Stimulated activated naive CD8-positive, alpha-beta T cell treated with anti-CD3 and anti-CD28 coated beads, Interleukin-15, Interleukin-2, amounts not matched to agents 100 ng/mL and 50 ng/mL, for 24 hours (primary cell): Measurements from ENCODE around the gene WDR48.
"Not testable (repeated sequence)": the region's sequence is repeated elsewhere in the genome, so short reads cannot be mapped to it uniquely, and the experiment has no call there.

Experiments
- H3K27ac Mint-ChIP-seq: one replicate; pipeline ENCODE4 v1.8.0; 2021; ENCODE audit warnings: mild to moderate bottlenecking, mixed read lengths
- H3K27me3 Mint-ChIP-seq: one replicate; pipeline ENCODE4 v1.8.0; 2021; ENCODE audit warnings: mixed read lengths
- H3K36me3 Mint-ChIP-seq: one replicate; pipeline ENCODE4 v1.8.0; 2021; ENCODE audit warnings: low read depth, mixed read lengths
- H3K4me1 Mint-ChIP-seq: one replicate; pipeline ENCODE4 v1.8.0; 2021; ENCODE audit warnings: low read depth, mixed read lengths
- H3K4me3 Mint-ChIP-seq: one replicate; pipeline ENCODE4 v1.8.0; 2021; ENCODE audit warnings: mild to moderate bottlenecking, mixed read lengths
- H3K9me3 Mint-ChIP-seq: one replicate; pipeline ENCODE4 v1.8.0; 2021; ENCODE audit warnings: mixed read lengths

Gene WDR48

GRCh38 chr3:39038165-39038564 is 13.7 kb upstream of the WDR48 start:
- no peak overlapping the region for H3K4me3 Mint-ChIP-seq
- H3K27me3 Mint-ChIP-seq: no peaks in the 10 kb centered on the region

GRCh38 chr3:39050029-39050428 is 1.8 kb upstream of the WDR48 start:
- Mint-ChIP-seq H3K4me3 (no peak overlapping the region), H3K9me3 (no peaks in the 10 kb centered on the region), H3K4me1 (peaks cover 38% of the 10 kb centered on the region), H3K36me3 (no peaks in the 10 kb centered on the region), H3K27me3 (no peaks in the 10 kb centered on the region), H3K27ac (peak overlapping the region; percentile 5)

More at GRCh38 chr3:39038165-39038564, 13.7 kb upstream of the WDR48 start:
- H3K27ac Mint-ChIP-seq: no peak overlapping the region
- H3K36me3 Mint-ChIP-seq: no peaks in the 10 kb centered on the region
- H3K4me1 Mint-ChIP-seq: peaks cover 11% of the 10 kb centered on the region
- H3K9me3 Mint-ChIP-seq: peaks cover 5% of the 10 kb centered on the region

GRCh38 chr3:39052583-39052982 is 767 bp downstream of the WDR48 start:
- Mint-ChIP-seq H3K9me3 (no peaks in the 10 kb centered on the region), H3K36me3 (no peaks in the 10 kb centered on the region), H3K27me3 (no peaks in the 10 kb centered on the region), H3K27ac (peak overlapping the region; percentile 89), H3K4me1 (peaks cover 53% of the 10 kb centered on the region), H3K4me3 (peak overlapping the region; percentile 95)

- no peak overlapping the region for H3K27ac Mint-ChIP-seq
- no peak overlapping the region for H3K4me3 Mint-ChIP-seq
- no peaks in the 10 kb centered on the region for H3K9me3 Mint-ChIP-seq
- peaks cover 3% of the 10 kb centered on the region for H3K36me3 Mint-ChIP-seq
- peaks cover 53% of the 10 kb centered on the region for H3K4me1 Mint-ChIP-seq
- no peaks in the 10 kb centered on the region for H3K27me3 Mint-ChIP-seq
Observed at GRCh38 chr3:39053696-39054095, 1.9 kb downstream of the WDR48 start.

- peaks cover 9% of the 10 kb centered on the region for H3K36me3 Mint-ChIP-seq
- H3K27ac Mint-ChIP-seq: no peak overlapping the region
- no peaks in the 10 kb centered on the region for H3K9me3 Mint-ChIP-seq
- H3K27me3 Mint-ChIP-seq: no peaks in the 10 kb centered on the region
- peak overlapping the region; percentile 4 for H3K4me3 Mint-ChIP-seq
- peaks cover 46% of the 10 kb centered on the region for H3K4me1 Mint-ChIP-seq
Observed at GRCh38 chr3:39056151-39056550, 4.3 kb downstream of the WDR48 start.

- H3K9me3 Mint-ChIP-seq, H3K27me3 Mint-ChIP-seq, H3K4me3 Mint-ChIP-seq, H3K27ac Mint-ChIP-seq: not testable (repeated sequence)
- peaks cover 21% of the 10 kb centered on the region for H3K36me3 Mint-ChIP-seq
- peaks cover 41% of the 10 kb centered on the region for H3K4me1 Mint-ChIP-seq
Observed at GRCh38 chr3:39061228-39061627, 9.4 kb downstream of the WDR48 start.

- Mint-ChIP-seq H3K27me3 (no peaks in the 10 kb centered on the region), H3K9me3 (no peaks in the 10 kb centered on the region), H3K4me1 (peaks cover 33% of the 10 kb centered on the region), H3K4me3 (no peak overlapping the region), H3K27ac (no peak overlapping the region), H3K36me3 (peaks cover 29% of the 10 kb centered on the region)
Observed at GRCh38 chr3:39062180-39062579, 10.4 kb downstream of the WDR48 start.

GRCh38 chr3:39063143-39063542 is 11.3 kb downstream of the WDR48 start:
- Mint-ChIP-seq H3K27me3 (no peaks in the 10 kb centered on the region), H3K9me3 (no peaks in the 10 kb centered on the region), H3K27ac (no peak overlapping the region), H3K36me3 (peaks cover 32% of the 10 kb centered on the region), H3K4me3 (no peak overlapping the region), H3K4me1 (peaks cover 33% of the 10 kb centered on the region)

GRCh38 chr3:39064646-39065045 is 12.8 kb downstream of the WDR48 start:
- no peaks in the 10 kb centered on the region for H3K27me3 Mint-ChIP-seq
- peaks cover 26% of the 10 kb centered on the region for H3K4me1 Mint-ChIP-seq
- H3K36me3 Mint-ChIP-seq: peaks cover 37% of the 10 kb centered on the region
- H3K9me3 Mint-ChIP-seq: no peaks in the 10 kb centered on the region
- H3K4me3 Mint-ChIP-seq: no peak overlapping the region
- H3K27ac Mint-ChIP-seq: peak overlapping the region; percentile 27

- H3K27ac Mint-ChIP-seq: no peak overlapping the region
- peaks cover 37% of the 10 kb centered on the region for H3K36me3 Mint-ChIP-seq
- no peaks in the 10 kb centered on the region for H3K9me3 Mint-ChIP-seq
- H3K4me3 Mint-ChIP-seq: no peak overlapping the region
- peaks cover 26% of the 10 kb centered on the region for H3K4me1 Mint-ChIP-seq
- H3K27me3 Mint-ChIP-seq: no peaks in the 10 kb centered on the region
Observed at GRCh38 chr3:39065197-39065596, 13.4 kb downstream of the WDR48 start.

GRCh38 chr3:39067286-39067685 is 15.5 kb downstream of the WDR48 start:
- Mint-ChIP-seq H3K4me1 (peaks cover 15% of the 10 kb centered on the region), H3K36me3 (peaks cover 45% of the 10 kb centered on the region), H3K27ac (peak overlapping the region; percentile 9), H3K27me3 (no peaks in the 10 kb centered on the region), H3K9me3 (no peaks in the 10 kb centered on the region), H3K4me3 (no peak overlapping the region)

- peaks cover 58% of the 10 kb centered on the region for H3K36me3 Mint-ChIP-seq
- no peak overlapping the region for H3K4me3 Mint-ChIP-seq
- H3K4me1 Mint-ChIP-seq: peaks cover 12% of the 10 kb centered on the region
- H3K9me3 Mint-ChIP-seq: no peaks in the 10 kb centered on the region
- no peak overlapping the region for H3K27ac Mint-ChIP-seq
- no peaks in the 10 kb centered on the region for H3K27me3 Mint-ChIP-seq
Observed at GRCh38 chr3:39068556-39068955, 16.7 kb downstream of the WDR48 start.

GRCh38 chr3:39075910-39076309 is 24.1 kb downstream of the WDR48 start:
- Mint-ChIP-seq H3K27me3 (no peaks in the 10 kb centered on the region), H3K36me3 (peaks cover 62% of the 10 kb centered on the region), H3K4me1 (peaks cover 5% of the 10 kb centered on the region), H3K4me3 (no peak overlapping the region), H3K27ac (no peak overlapping the region), H3K9me3 (no peaks in the 10 kb centered on the region)

GRCh38 chr3:39079530-39079929 is 27.7 kb downstream of the WDR48 start:
- Mint-ChIP-seq H3K9me3 (no peaks in the 10 kb centered on the region), H3K27me3 (no peaks in the 10 kb centered on the region), H3K27ac (no peak overlapping the region), H3K4me1 (peaks cover 26% of the 10 kb centered on the region), H3K36me3 (peaks cover 62% of the 10 kb centered on the region), H3K4me3 (no peak overlapping the region)

GRCh38 chr3:39080026-39080425 is 28.2 kb downstream of the WDR48 start:
- Mint-ChIP-seq H3K4me1 (peaks cover 26% of the 10 kb centered on the region), H3K27me3 (no peaks in the 10 kb centered on the region), H3K9me3 (no peaks in the 10 kb centered on the region), H3K4me3 (no peak overlapping the region), H3K27ac (peak overlapping the region; percentile 3), H3K36me3 (peaks cover 58% of the 10 kb centered on the region)

- Mint-ChIP-seq H3K36me3 (peaks cover 48% of the 10 kb centered on the region), H3K9me3 (no peaks in the 10 kb centered on the region), H3K4me3 (peak overlapping the region; percentile 37), H3K27me3 (no peaks in the 10 kb centered on the region), H3K4me1 (peaks cover 23% of the 10 kb centered on the region), H3K27ac (peak overlapping the region; percentile 90)
Observed at GRCh38 chr3:39082666-39083313, 31.0 kb downstream of the WDR48 start.
